Measurements from ENCODE around the gene SLC6A4.

DNA sequence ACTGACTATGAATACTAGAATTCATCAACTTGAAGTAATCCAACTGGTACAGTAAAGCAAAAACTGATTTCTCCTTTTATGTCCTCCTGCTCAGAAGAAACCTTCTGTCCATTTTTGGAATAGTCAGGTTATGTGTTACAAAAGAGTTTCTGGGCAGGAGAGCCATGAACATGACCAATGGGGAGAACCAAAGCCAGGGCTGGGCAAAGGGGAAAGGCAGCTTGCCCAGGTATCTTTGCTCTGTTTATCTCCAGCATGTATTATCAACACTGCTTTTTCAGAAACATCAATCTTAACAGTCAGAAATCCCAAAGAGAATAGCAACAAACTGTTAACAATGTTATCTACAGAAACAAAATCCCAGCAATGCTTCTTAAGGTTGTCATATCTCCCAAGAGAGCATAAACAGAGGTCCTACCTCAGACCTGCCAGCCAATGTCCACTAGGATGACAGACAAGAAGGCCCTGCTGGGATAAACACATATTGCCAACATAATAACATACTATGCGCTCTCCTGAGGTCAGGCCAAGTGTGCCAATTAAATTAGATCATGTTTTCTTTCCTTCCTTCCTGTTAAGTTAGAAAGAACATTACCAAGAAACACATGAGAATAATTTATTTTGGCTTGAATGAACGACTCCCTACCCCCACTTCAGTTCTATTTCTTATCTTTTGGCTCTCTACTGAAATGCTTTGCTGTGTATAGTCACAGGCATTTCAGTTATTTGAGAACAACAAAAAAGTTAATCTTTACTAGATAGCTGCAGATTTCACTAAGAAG lies 28.2 kb upstream of the SLC6A4 start:
- TF ChIP-seq, protein P1, sequence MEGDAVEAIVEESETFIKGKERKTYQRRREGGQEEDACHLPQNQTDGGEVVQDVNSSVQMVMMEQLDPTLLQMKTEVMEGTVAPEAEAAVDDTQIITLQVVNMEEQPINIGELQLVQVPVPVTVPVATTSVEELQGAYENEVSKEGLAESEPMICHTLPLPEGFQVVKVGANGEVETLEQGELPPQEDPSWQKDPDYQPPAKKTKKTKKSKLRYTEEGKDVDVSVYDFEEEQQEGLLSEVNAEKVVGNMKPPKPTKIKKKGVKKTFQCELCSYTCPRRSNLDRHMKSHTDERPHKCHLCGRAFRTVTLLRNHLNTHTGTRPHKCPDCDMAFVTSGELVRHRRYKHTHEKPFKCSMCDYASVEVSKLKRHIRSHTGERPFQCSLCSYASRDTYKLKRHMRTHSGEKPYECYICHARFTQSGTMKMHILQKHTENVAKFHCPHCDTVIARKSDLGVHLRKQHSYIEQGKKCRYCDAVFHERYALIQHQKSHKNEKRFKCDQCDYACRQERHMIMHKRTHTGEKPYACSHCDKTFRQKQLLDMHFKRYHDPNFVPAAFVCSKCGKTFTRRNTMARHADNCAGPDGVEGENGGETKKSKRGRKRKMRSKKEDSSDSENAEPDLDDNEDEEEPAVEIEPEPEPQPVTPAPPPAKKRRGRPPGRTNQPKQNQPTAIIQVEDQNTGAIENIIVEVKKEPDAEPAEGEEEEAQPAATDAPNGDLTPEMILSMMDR (conservative IDR thresholded peaks at IDR 0.05): no peak
- TF ChIP-seq ZFX (IDR thresholded peaks at IDR 0.05): no peak

Data from C4-2B (cell line).